ENCODE data around the gene SERINC5.

SERINC5 gene

GRCh38 chr5:80067016-80067415, 188.8 kb downstream of the SERINC5 start:
- DNase-seq (ENCODE audit: low spot score), result no peak

- no peak for DNase-seq (ENCODE audit: low spot score)
Observed at GRCh38 chr5:80064124-80064523, 191.7 kb downstream of the SERINC5 start.
